ENCODE measurements around the gene HOXB13. TPM values are rescaled to one million over a fixed set of nuclear protein-coding genes. Genes with fewer than 3 reads are reported as not detected.

The HOXB13 gene
- total RNA-seq, 2 experiments from 2014 or later = not detected

DNA sequence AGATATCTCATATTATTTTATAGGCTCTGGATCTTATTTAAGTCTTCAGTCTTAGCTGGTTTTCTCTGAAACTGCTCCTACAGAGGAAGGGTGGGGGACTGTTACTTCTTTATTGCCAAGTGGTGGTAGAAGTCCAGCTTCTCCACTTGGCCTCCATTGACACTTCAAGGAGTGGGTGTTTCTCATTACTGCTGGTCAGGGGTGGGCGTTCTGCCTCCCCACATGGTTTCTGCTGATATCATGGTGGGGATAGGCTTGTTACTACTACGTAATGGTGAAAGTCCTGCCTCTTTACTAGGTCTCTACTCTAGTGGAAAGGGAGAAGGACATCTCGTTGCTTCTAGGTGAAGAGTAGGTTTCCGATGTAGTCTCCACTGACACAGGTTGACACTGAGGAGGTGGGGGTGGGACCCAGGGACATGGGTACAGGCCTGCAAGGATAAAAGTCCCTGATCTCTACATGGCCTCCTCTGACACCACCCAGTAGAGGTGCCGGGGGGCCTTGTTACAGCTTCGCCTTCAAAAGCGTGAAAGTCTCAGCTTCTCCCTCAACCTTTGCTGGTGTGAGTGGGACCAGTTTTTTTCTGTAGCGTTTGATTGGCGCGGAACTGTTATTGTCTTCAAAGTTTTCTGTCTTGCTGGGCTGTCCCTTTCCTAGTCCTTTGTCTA, 26.6 kb downstream of the HOXB13 start:
- Histone ChIP-seq H3K4me1 (ENCODE audit: insufficient read depth, low read length, poor library complexity, severe bottlenecking) (no peaks in the 10 kb centered on the region), H4K20me1 (ENCODE audit: insufficient read depth, low read length) (no peaks in the 10 kb centered on the region), H2AFZ (ENCODE audit: low read length) (no peak overlapping the region), H3K4me3 (ENCODE audit: low read depth, low read length, poor library complexity, severe bottlenecking) (no peak overlapping the region), H3K79me2 (ENCODE audit: insufficient read depth, low read depth, low read length) (no peaks in the 10 kb centered on the region), H3K27ac (ENCODE audit: low read depth, low read length, poor library complexity, severe bottlenecking) (no peak overlapping the region), H3K4me2 (ENCODE audit: low read length) (no peak overlapping the region), H3K36me3 (ENCODE audit: insufficient read depth, low read length) (no peaks in the 10 kb centered on the region), H3K9me3 (ENCODE audit: low read length) (no peaks in the 10 kb centered on the region), H3K9me2 (ENCODE audit: insufficient read depth, low read length) (no peaks in the 10 kb centered on the region)
- intact Hi-C loops (cut with micrococcal nuclease; ENCODE audit: unreplicated experiment) = no loop called here
- CTCF ChIA-PET (ENCODE audit: unreplicated experiment) = no interaction called here
- no TSS peak for BruUV-seq (replicated peaks)
- no peak for DNase-seq (ENCODE audit: low spot score)
- POLR2A ChIA-PET = no interaction called here
- TF ChIP-seq, protein P1, sequence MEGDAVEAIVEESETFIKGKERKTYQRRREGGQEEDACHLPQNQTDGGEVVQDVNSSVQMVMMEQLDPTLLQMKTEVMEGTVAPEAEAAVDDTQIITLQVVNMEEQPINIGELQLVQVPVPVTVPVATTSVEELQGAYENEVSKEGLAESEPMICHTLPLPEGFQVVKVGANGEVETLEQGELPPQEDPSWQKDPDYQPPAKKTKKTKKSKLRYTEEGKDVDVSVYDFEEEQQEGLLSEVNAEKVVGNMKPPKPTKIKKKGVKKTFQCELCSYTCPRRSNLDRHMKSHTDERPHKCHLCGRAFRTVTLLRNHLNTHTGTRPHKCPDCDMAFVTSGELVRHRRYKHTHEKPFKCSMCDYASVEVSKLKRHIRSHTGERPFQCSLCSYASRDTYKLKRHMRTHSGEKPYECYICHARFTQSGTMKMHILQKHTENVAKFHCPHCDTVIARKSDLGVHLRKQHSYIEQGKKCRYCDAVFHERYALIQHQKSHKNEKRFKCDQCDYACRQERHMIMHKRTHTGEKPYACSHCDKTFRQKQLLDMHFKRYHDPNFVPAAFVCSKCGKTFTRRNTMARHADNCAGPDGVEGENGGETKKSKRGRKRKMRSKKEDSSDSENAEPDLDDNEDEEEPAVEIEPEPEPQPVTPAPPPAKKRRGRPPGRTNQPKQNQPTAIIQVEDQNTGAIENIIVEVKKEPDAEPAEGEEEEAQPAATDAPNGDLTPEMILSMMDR (conservative IDR thresholded peaks at IDR 0.05; ENCODE audit: low read length) = no peak
- TF ChIP-seq EZH2phosphoT487 (IDR thresholded peaks at IDR 0.05; ENCODE audit: borderline replicate concordance, low read depth, low read length) = no peak

DNA sequence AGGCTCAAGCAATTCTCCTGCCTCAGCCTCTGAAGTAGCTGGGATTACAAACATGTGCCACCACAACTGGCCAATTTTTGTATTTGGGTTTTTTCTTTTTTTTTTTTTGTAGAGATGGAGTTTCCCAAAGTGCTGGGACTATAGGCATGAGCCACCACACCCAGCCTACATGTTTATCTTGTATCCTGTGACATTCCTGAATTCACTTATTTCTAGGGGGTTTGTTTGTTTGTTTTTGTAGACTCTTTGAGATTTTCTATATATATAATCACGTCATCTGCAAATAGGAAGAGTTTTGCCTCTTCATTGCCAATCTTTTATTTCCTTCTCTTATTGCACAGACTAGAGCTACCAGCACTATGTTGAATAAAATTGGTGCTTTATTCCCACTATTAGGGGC, 35.4 kb downstream of the HOXB13 start:
- no peak overlapping the region for H2AFZ ChIP-seq (ENCODE audit: low read length)
- H3K9me2 ChIP-seq (ENCODE audit: insufficient read depth, low read length) = no peaks in the 10 kb centered on the region
- no peaks in the 10 kb centered on the region for H3K4me1 ChIP-seq (ENCODE audit: insufficient read depth, low read length, poor library complexity, severe bottlenecking)
- POLR2A ChIA-PET = no interaction called here
- no peak overlapping the region for H3K4me3 ChIP-seq (ENCODE audit: low read depth, low read length, poor library complexity, severe bottlenecking)
- CTCF ChIA-PET (ENCODE audit: unreplicated experiment) = no interaction called here
- no peak for DNase-seq (ENCODE audit: low spot score)
- no peaks in the 10 kb centered on the region for H3K79me2 ChIP-seq (ENCODE audit: insufficient read depth, low read depth, low read length)
- TF ChIP-seq, protein P1 (conservative IDR thresholded peaks at IDR 0.05; ENCODE audit: low read length) = no peak
- TF ChIP-seq EZH2phosphoT487 (IDR thresholded peaks at IDR 0.05; ENCODE audit: borderline replicate concordance, low read depth, low read length) = no peak
- BruUV-seq (replicated peaks) = no TSS peak
- H3K27ac ChIP-seq (ENCODE audit: low read depth, low read length, poor library complexity, severe bottlenecking) = no peak overlapping the region
- no peaks in the 10 kb centered on the region for H3K36me3 ChIP-seq (ENCODE audit: insufficient read depth, low read length)
- H3K4me2 ChIP-seq (ENCODE audit: low read length) = no peak overlapping the region
- H4K20me1 ChIP-seq (ENCODE audit: insufficient read depth, low read length) = no peaks in the 10 kb centered on the region
- intact Hi-C loops (cut with micrococcal nuclease; ENCODE audit: unreplicated experiment) = no loop called here
- H3K9me3 ChIP-seq (ENCODE audit: low read length) = no peaks in the 10 kb centered on the region

DNA sequence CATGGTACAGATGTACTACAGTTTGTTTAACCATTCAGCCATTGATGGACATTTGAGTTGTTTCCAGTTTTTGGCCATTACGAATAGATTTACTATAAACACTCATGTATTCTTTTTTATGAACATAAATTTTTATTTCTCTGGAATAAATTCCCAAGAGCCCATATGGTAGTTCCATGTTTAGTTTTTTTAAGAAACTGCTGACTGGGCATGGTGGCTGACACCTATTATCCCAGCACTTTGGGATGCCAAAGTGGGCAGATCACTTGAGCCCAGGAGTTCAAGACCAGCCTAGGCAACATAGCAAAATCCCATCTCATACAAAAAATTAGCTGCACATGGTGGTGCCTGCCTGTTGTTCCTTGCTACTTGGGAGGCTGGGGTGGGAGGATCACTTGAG, 36.5 kb downstream of the HOXB13 start:
- POLR2A ChIA-PET = no interaction called here
- BruUV-seq (replicated peaks) = no TSS peak
- no peak for TF ChIP-seq EZH2phosphoT487 (IDR thresholded peaks at IDR 0.05; ENCODE audit: borderline replicate concordance, low read depth, low read length)
- TF ChIP-seq, protein P1 (conservative IDR thresholded peaks at IDR 0.05; ENCODE audit: low read length) = no peak
- DNase-seq (ENCODE audit: low spot score) = no peak
- Histone ChIP-seq H3K4me2 (ENCODE audit: low read length) (no peak overlapping the region), H3K36me3 (ENCODE audit: insufficient read depth, low read length) (no peaks in the 10 kb centered on the region), H3K27ac (ENCODE audit: low read depth, low read length, poor library complexity, severe bottlenecking) (no peak overlapping the region), H3K9me3 (ENCODE audit: low read length) (no peaks in the 10 kb centered on the region), H3K9me2 (ENCODE audit: insufficient read depth, low read length) (no peaks in the 10 kb centered on the region), H3K4me1 (ENCODE audit: insufficient read depth, low read length, poor library complexity, severe bottlenecking) (no peaks in the 10 kb centered on the region), H3K79me2 (ENCODE audit: insufficient read depth, low read depth, low read length) (no peaks in the 10 kb centered on the region), H2AFZ (ENCODE audit: low read length) (no peak overlapping the region), H4K20me1 (ENCODE audit: insufficient read depth, low read length) (no peaks in the 10 kb centered on the region), H3K4me3 (ENCODE audit: low read depth, low read length, poor library complexity, severe bottlenecking) (no peak overlapping the region)
- CTCF ChIA-PET (ENCODE audit: unreplicated experiment) = no interaction called here
- intact Hi-C loops (cut with micrococcal nuclease; ENCODE audit: unreplicated experiment) = no loop called here
